Brain microvascular endothelial cell (primary cell): ENCODE results near the gene SFMBT2.

ENCODE experiments used
- DNase-seq: peaks from one replicate; pipeline ENCODE4 v3.0.0-alpha.2; 2020
- H3K27ac ChIP-seq: fragments of 250-450 bp; sonication (Bioruptor Pico); 2 replicates; pipeline ENCODE4 v1.5.1; 2020; ENCODE audit warnings: mild to moderate bottlenecking, moderate library complexity
- H3K27me3 ChIP-seq: fragments of 250-450 bp; sonication (Bioruptor Pico); replicated peaks from 2 replicates; pipeline ENCODE4 v1.5.1; 2020; ENCODE audit warnings: mild to moderate bottlenecking
- H3K36me3 ChIP-seq: fragments of 250-450 bp; sonication (Bioruptor Pico); replicated peaks from 2 replicates; pipeline ENCODE4 v1.5.1; 2020; ENCODE audit warnings: mild to moderate bottlenecking
- H3K4me3 ChIP-seq: 2 replicates; pipeline ENCODE4 v1.5.1; 2011; ENCODE audit warnings: low read depth, mild to moderate bottlenecking, control low read depth, low read length, moderate library complexity
- CTCF ChIP-seq: IDR thresholded peaks from 2 replicates; pipeline ENCODE4 v1.5.1; 2011; ENCODE audit warnings: low read depth, mild to moderate bottlenecking, moderate library complexity, low read length, control low read depth, inconsistent platforms; ENCODE audit errors: missing control alignments
- in situ Hi-C: cut with HindIII; loops from 2 replicates; pipeline ENCODE4 v1.10.0; 2017; ENCODE audit warnings: low sequenced_read_pairs, low pct_ligation_motif_present

The SFMBT2 gene

GRCh38 chr10:7333961-7334641, 76.7 kb downstream of the SFMBT2 start:
- no peak for DNase-seq
- in situ Hi-C loops: no loop called here
- no peak for TF ChIP-seq CTCF
- Histone ChIP-seq H3K27ac (no peak overlapping the region), H3K36me3 (no peaks in the 10 kb centered on the region), H3K4me3 (no peak overlapping the region), H3K27me3 (no peaks in the 10 kb centered on the region)

GRCh38 chr10:7329219-7329618, 81.6 kb downstream of the SFMBT2 start:
- in situ Hi-C loops: no loop called here

GRCh38 chr10:7327885-7328284, 82.9 kb downstream of the SFMBT2 start:
- in situ Hi-C loops: no loop called here
- Histone ChIP-seq H3K4me3 (no peak overlapping the region), H3K36me3 (no peaks in the 10 kb centered on the region), H3K27ac (no peak overlapping the region), H3K27me3 (no peaks in the 10 kb centered on the region)
- no peak for TF ChIP-seq CTCF
- DNase-seq: no peak

More at GRCh38 chr10:7329219-7329618, 81.6 kb downstream of the SFMBT2 start:
- DNase-seq: no peak
- no peaks in the 10 kb centered on the region for H3K27me3 ChIP-seq
- TF ChIP-seq CTCF: no peak
- no peaks in the 10 kb centered on the region for H3K36me3 ChIP-seq
- no peak overlapping the region for H3K4me3 ChIP-seq
- no peak overlapping the region for H3K27ac ChIP-seq

- Histone ChIP-seq H3K36me3 (no peaks in the 10 kb centered on the region), H3K27ac (no peak overlapping the region), H3K4me3 (no peak overlapping the region), H3K27me3 (no peaks in the 10 kb centered on the region)
- in situ Hi-C loops: no loop called here
- DNase-seq: no peak
- TF ChIP-seq CTCF: no peak
These were observed 88.2 kb downstream of the SFMBT2 start for GRCh38 chr10:7322623-7323022.

GRCh38 chr10:7320072-7320471, 90.8 kb downstream of the SFMBT2 start:
- in situ Hi-C loops: no loop called here
- no peak for TF ChIP-seq CTCF
- H3K27ac ChIP-seq: no peak overlapping the region

GRCh38 chr10:7319632-7320031, 91.2 kb downstream of the SFMBT2 start:
- no peak overlapping the region for H3K4me3 ChIP-seq
- no peak for TF ChIP-seq CTCF
- in situ Hi-C loops: no loop called here
- H3K36me3 ChIP-seq: no peaks in the 10 kb centered on the region
- H3K27me3 ChIP-seq: no peaks in the 10 kb centered on the region
- no peak for DNase-seq
- no peak overlapping the region for H3K27ac ChIP-seq

More at GRCh38 chr10:7320072-7320471, 90.8 kb downstream of the SFMBT2 start:
- H3K4me3 ChIP-seq: no peak overlapping the region
- H3K36me3 ChIP-seq: no peaks in the 10 kb centered on the region
- no peaks in the 10 kb centered on the region for H3K27me3 ChIP-seq
- no peak for DNase-seq
